Pericardium fibroblast (primary cell): ENCODE data around the gene PRKX. TPM values are rescaled to one million over a fixed set of nuclear protein-coding genes. Genes with fewer than 3 reads are reported as not detected.

Experiments
- total RNA-seq: library from RNA; depleted of rRNA; stranded (reverse); fragments of >200 nt; gene quantifications from 2 replicates; pipeline ENCODE4 v1.2.3, GENCODE V29; 2015

The PRKX gene
- 2.3 and 4.1 TPM in 2 replicates for total RNA-seq

GRCh38 chrX:3713225-3713936 lies at the start of gene PRKX:
Gene PRKX (minus strand): TSS chrX:3713649. CDS start chrX:3713253, 396 bp downstream.

